Effector memory CD8-positive, alpha-beta T cell (primary cell): Measurements from ENCODE around the gene BBC3.
"Not testable (repeated sequence)": the region's sequence is repeated elsewhere in the genome, so short reads cannot be mapped to it uniquely, and the experiment has no call there.

Experiments
- ATAC-seq: fragments of 150-1000 bp; cut with Tn5 transposase; replicated peaks from 2 replicates; pipeline ENCODE4 v1.10.0; 2021; ENCODE audit warnings: mild to moderate bottlenecking, moderate library complexity
- DNase-seq, 3 experiments: peaks; one replicate each; pipeline ENCODE4 v3.0.0; 2021
- H3K27ac Mint-ChIP-seq, 2 donors: one replicate each; pipeline ENCODE4 v1.8.0; 2022; ENCODE audit warnings: mild to moderate bottlenecking in 2 of 2, mixed read lengths in 2 of 2, moderate library complexity in 2 of 2
- H3K27me3 Mint-ChIP-seq, 2 donors: one replicate each; pipeline ENCODE4 v1.8.0; 2022; ENCODE audit warnings: mixed read lengths in 2 of 2
- H3K36me3 Mint-ChIP-seq: one replicate; pipeline ENCODE4 v1.8.0; 2022; ENCODE audit warnings: mild to moderate bottlenecking, moderate library complexity, mixed read lengths; ENCODE audit not compliant: insufficient read depth
- H3K4me1 Mint-ChIP-seq, 2 donors: one replicate each; pipeline ENCODE4 v1.8.0; 2022; ENCODE audit warnings: low read depth in 2 of 2, mixed read lengths in 2 of 2
- H3K4me3 Mint-ChIP-seq, 2 donors: one replicate each; pipeline ENCODE4 v1.8.0; 2022; ENCODE audit warnings: mild to moderate bottlenecking in 2 of 2, mixed read lengths in 2 of 2, moderate library complexity in 2 of 2
- H3K9me3 Mint-ChIP-seq, 2 donors: one replicate each; pipeline ENCODE4 v1.8.0; 2022; ENCODE audit warnings: mixed read lengths in 2 of 2

BBC3 gene

GRCh38 chr19:47253467-47253881 is 22.5 kb upstream of the BBC3 start:
- no peaks in the 10 kb centered on the region for H3K9me3 Mint-ChIP-seq
- peaks cover 17 to 19% of the 10 kb centered on the region in 2 donors for H3K4me1 Mint-ChIP-seq
- peaks cover 29% of the 10 kb centered on the region for H3K36me3 Mint-ChIP-seq
- H3K4me3 Mint-ChIP-seq, result no peak overlapping the region
- no peak for DNase-seq
- H3K27me3 Mint-ChIP-seq, result no peaks in the 10 kb centered on the region
- no peak for ATAC-seq
- H3K27ac Mint-ChIP-seq, result no peak overlapping the region

- Mint-ChIP-seq H3K4me1 (peaks cover 16 to 17% of the 10 kb centered on the region in 2 donors), H3K36me3 (peaks cover 29% of the 10 kb centered on the region)
- H3K4me3 Mint-ChIP-seq, H3K27ac Mint-ChIP-seq, ATAC-seq, H3K9me3 Mint-ChIP-seq, DNase-seq, H3K27me3 Mint-ChIP-seq: not testable (repeated sequence)
Measured at GRCh38 chr19:47253016-47253415, 22.0 kb upstream of the BBC3 start.

GRCh38 chr19:47247308-47247990 is 16.4 kb upstream of the BBC3 start:
- no peak overlapping the region for H3K27ac Mint-ChIP-seq
- H3K4me1 Mint-ChIP-seq, result peaks cover 7 to 14% of the 10 kb centered on the region in 2 donors
- H3K9me3 Mint-ChIP-seq, result no peaks in the 10 kb centered on the region
- DNase-seq (peak; percentile 73 to 79 (median 75)), ATAC-seq (no peak)
- no peaks in the 10 kb centered on the region for H3K27me3 Mint-ChIP-seq
- H3K4me3 Mint-ChIP-seq, result no peak overlapping the region
- H3K36me3 Mint-ChIP-seq, result peaks cover 9% of the 10 kb centered on the region

- Mint-ChIP-seq H3K4me3 (no peak overlapping the region), H3K27me3 (no peaks in the 10 kb centered on the region), H3K36me3 (peaks cover 9% of the 10 kb centered on the region), H3K27ac (no peak overlapping the region), H3K4me1 (peaks cover 14 to 24% of the 10 kb centered on the region in 2 donors), H3K9me3 (no peaks in the 10 kb centered on the region)
- ATAC-seq (peak; percentile 62), DNase-seq (peak; percentile 80 to 94 (median 92))
Measured at GRCh38 chr19:47243776-47244547, 13.0 kb upstream of the BBC3 start.

- Mint-ChIP-seq H3K27me3 (no peaks in the 10 kb centered on the region), H3K9me3 (no peaks in the 10 kb centered on the region), H3K4me1 (peaks cover 16 to 27% of the 10 kb centered on the region in 2 donors), H3K27ac (no peak overlapping the region), H3K36me3 (peaks cover 9% of the 10 kb centered on the region), H3K4me3 (no peak overlapping the region)
- ATAC-seq, result no peak
- peak in 1 of 3 experiments; percentile 13 for DNase-seq
Measured at GRCh38 chr19:47243364-47243775, 12.4 kb upstream of the BBC3 start.

GRCh38 chr19:47241919-47242577 is 11.0 kb upstream of the BBC3 start:
- DNase-seq, result peak in 1 of 3 experiments; percentile 15
- H3K4me3 Mint-ChIP-seq, result no peak overlapping the region
- H3K4me1 Mint-ChIP-seq, result peaks cover 13 to 24% of the 10 kb centered on the region in 2 donors
- peaks cover 6% of the 10 kb centered on the region for H3K36me3 Mint-ChIP-seq
- H3K9me3 Mint-ChIP-seq, result no peaks in the 10 kb centered on the region
- H3K27me3 Mint-ChIP-seq, result no peaks in the 10 kb centered on the region
- no peak for ATAC-seq
- H3K27ac Mint-ChIP-seq, result no peak overlapping the region

GRCh38 chr19:47240996-47241918 is 10.3 kb upstream of the BBC3 start:
- ATAC-seq (peak; percentile 52), DNase-seq (peak; percentile 74 to 83 (median 77))
- Mint-ChIP-seq H3K27me3 (no peaks in the 10 kb centered on the region), H3K27ac (no peak overlapping the region), H3K36me3 (peaks cover 6% of the 10 kb centered on the region), H3K4me1 (peaks cover 13 to 24% of the 10 kb centered on the region in 2 donors), H3K4me3 (peak overlapping the region in 1 of 2 donors; percentile 40), H3K9me3 (no peaks in the 10 kb centered on the region)

GRCh38 chr19:47240556-47240955 is 9.6 kb upstream of the BBC3 start:
- Mint-ChIP-seq H3K4me3 (peak overlapping the region in 1 of 2 donors; percentile 40), H3K9me3 (no peaks in the 10 kb centered on the region), H3K27ac (no peak overlapping the region), H3K4me1 (peaks cover 13 to 24% of the 10 kb centered on the region in 2 donors), H3K27me3 (no peaks in the 10 kb centered on the region), H3K36me3 (peaks cover 6% of the 10 kb centered on the region)
- ATAC-seq, result no peak
- no peak for DNase-seq

GRCh38 chr19:47239610-47240296 is 8.8 kb upstream of the BBC3 start:
- no peaks in the 10 kb centered on the region for H3K27me3 Mint-ChIP-seq
- DNase-seq, result peak; percentile 62 to 75 (median 70)
- peaks cover 6% of the 10 kb centered on the region for H3K36me3 Mint-ChIP-seq
- H3K27ac Mint-ChIP-seq, result no peak overlapping the region
- peak; percentile 53 for ATAC-seq
- no peaks in the 10 kb centered on the region for H3K9me3 Mint-ChIP-seq
- peaks cover 10 to 24% of the 10 kb centered on the region in 2 donors for H3K4me1 Mint-ChIP-seq
- peak overlapping the region in 1 of 2 donors; percentile 40 for H3K4me3 Mint-ChIP-seq

- Mint-ChIP-seq H3K27me3 (no peaks in the 10 kb centered on the region), H3K9me3 (no peaks in the 10 kb centered on the region), H3K36me3 (peaks cover 2% of the 10 kb centered on the region), H3K4me1 (peaks cover 9 to 21% of the 10 kb centered on the region in 2 donors), H3K4me3 (peak overlapping the region; percentile 64 to 70), H3K27ac (no peak overlapping the region)
- ATAC-seq (no peak), DNase-seq (peak in 1 of 3 experiments; percentile 25)
Measured at GRCh38 chr19:47239152-47239551, 8.2 kb upstream of the BBC3 start.

- H3K27me3 Mint-ChIP-seq, result no peaks in the 10 kb centered on the region
- no peaks in the 10 kb centered on the region for H3K9me3 Mint-ChIP-seq
- H3K36me3 Mint-ChIP-seq, result peaks cover 11% of the 10 kb centered on the region
- H3K4me3 Mint-ChIP-seq, result no peak overlapping the region
- DNase-seq (no peak), ATAC-seq (no peak)
- H3K27ac Mint-ChIP-seq, result no peak overlapping the region
- H3K4me1 Mint-ChIP-seq, result peaks cover 24 to 28% of the 10 kb centered on the region in 2 donors
Measured at GRCh38 chr19:47236072-47236675, 5.2 kb upstream of the BBC3 start.
